NK-92 (cell line): Measurements from ENCODE around the gene RTEL1.

Experiments
- DNase-seq: peaks from one replicate; lab custom pipeline; 2025; ENCODE audit not compliant: unreplicated experiment; lab: John Stamatoyannopoulos, UW

Gene RTEL1

GRCh38 chr20:63699466-63700198 is 41.5 kb downstream of the RTEL1 start:
- no peak for DNase-seq

DNA sequence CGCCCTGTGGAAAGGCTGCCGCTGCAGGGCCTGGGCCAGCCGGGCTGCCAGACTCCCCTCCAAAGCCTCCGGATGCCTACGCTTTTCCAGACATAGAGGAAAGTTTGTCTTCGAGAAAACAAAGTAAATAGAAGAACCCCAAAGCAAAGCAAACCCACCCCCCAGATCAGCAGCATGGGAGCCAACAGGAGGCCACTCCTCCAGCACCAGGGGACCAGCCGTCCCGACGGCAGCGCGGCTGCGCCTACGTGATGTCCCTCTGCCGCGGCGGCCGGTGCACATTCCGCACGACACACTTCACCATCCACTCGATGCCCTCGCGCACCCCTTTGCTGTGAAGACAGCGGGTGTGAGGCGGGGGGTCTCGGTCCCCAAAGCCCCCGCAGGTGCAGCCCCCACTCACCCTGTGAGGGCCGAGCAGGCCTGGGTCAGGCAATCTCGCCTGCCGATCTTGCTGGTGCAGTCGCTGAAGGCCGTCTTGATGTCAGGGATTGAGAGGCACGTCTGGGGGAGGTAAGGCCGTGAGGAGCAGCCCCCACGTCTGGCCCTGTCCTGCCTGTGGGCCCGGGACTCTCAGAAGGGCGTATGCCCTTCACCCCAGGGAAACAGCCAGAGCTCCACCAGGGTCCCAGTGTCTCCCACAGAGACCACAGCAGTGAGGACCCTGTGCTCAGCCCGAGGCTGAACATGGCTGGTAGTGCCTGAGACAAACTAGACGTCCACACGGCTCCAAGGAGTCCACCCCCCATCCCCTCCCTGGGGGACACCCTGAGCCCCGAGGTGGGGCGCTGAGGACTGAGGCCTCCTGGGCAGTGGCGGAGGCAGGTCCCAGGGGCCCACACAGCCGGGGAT is 42.3 kb downstream of the RTEL1 start:
- DNase-seq: no peak

- no peak for DNase-seq
These were observed 42.9 kb downstream of the RTEL1 start for GRCh38 chr20:63701051-63701328.

- no peak for DNase-seq
These were observed 43.4 kb downstream of the RTEL1 start for GRCh38 chr20:63701329-63702035.

GRCh38 chr20:63702036-63702665 is 44.0 kb downstream of the RTEL1 start:
- DNase-seq: no peak

GRCh38 chr20:63702751-63703470 is 44.8 kb downstream of the RTEL1 start:
- no peak for DNase-seq

DNA sequence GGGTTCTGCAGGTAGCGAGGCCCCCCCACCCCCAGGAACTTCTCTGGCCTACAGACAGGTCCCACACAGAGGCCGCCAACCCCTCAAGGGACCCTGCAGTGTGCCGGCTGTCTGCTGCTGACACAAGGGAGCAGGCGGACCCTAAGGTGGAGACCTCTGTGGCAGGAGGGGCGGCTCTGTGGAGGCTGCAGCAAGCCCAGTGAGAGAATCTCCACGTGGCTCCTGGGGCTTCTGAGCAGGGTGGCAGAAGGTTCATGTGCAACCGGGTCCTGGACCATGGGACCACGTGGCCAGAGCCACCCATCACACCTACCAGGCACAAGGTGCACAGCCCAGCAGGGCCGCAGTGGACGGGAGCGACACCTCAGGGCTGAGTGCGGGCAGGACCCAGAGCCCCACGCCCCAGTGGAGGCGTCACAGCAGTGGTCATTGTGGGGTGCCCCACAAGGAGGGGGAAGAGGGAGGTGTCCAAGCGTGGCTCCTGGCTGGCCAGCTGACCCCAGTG is 45.4 kb downstream of the RTEL1 start:
- no peak for DNase-seq

DNA sequence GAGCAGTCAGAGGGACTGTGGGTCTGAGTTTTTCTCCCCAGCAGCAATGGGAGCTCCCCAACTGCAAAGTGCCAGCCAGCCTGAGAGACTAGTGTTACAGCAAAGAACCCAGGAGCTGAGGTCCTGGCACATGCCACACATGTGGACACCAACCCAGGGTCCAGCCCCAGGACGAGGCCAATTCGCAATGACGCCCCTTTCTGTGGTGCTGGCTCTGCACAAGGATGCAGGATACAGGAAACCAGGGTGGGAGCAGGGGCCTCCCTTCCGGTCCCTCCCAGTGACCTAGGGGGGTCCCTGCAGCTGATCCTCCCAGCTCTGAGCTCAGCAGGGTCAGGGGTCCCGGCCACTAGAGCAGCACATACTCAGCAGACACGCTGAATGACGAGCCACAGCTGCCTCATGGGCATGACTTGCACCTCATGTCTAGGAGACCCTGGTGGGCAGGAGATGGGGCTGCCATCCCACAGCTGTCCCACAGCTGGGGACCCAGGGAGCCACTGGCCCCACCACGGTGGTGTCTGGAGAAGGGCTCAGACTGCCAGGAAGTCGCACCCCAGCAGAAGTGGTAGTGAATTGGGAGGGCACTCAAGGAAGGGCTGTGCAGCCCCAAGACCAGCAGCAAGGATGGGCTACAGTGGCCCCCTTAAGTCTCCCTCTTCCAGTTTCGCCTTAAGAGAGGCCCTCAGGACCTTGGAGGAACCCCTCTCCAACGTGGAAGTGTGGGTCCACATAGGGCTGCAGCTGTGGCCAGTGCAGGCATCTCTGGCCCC is 46.0 kb downstream of the RTEL1 start:
- DNase-seq: no peak

GRCh38 chr20:63704749-63705117 is 46.6 kb downstream of the RTEL1 start:
- DNase-seq: no peak

DNA sequence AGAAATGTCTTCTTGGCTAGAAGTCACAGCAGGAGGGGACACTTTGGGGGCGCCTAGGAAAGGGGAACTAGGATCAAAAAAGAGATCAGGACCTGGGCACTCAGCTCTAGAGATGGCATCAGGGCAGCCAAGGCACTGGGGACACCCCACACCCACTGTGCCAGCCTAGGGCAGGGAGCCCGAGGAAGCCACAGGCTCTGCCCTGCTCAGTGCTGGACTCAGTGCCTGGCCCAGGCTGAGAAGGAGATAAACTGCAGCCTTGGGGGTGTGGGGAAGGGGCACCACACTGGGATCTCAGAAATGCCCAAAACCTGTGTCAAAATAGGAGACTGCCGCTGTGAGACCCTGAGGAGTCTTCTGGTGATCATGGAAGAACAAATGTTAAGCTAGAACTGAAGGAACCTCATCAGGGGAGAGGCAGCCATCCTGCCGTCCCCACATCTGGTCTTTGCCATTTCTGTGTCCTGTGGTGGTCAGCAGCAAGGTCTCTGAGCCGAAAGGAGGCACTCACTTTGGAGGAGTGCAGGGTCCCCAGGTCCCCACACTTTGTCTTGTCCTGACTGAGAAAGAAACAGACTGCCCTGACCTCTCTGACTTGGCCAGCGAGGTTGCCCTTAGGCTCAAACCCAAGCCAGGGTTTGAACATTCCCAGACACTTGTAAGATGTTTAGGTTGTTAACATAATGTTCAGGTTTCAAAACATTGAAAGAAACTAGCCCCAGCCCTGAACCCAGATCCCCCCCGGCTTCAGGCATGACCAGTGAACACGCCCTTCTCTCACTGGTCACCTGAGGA is 47.3 kb downstream of the RTEL1 start:
- DNase-seq: no peak

DNA sequence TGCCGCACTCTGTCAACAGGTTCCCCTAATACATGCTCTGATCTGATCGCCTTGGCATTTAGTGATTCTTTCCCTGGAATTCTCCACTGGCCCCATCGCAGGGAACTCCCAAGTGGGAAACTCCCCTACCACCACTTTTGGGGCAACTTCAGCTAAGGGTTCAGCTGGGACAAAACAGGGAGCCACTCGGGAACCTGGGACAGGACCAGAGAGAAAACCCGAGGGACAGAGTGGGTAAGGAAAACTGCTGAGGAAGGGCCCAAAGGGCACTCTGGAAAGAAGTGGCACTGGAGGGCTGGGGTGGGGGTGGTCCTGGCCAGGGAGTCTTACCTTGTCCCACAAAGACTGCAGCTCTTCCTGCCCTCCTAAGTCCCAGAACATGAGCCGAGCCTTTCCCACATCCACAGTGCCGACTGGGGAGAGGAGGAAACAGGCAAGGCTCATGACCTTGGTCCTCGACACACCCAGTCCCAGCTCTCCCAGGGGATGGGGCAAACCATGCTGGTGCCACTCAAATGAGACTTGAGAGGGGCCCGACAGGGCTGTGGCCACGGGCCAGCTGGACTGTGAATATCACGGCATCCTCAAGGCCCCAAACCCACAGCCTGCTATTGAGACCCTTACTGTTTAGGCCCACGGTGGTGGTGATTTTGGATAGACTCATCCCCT is 48.0 kb downstream of the RTEL1 start:
- DNase-seq: no peak

- no peak for DNase-seq
These were observed 48.9 kb downstream of the RTEL1 start for GRCh38 chr20:63706852-63707557.

- no peak for DNase-seq
These were observed 49.6 kb downstream of the RTEL1 start, which contains the start of the genes ARFRP1 and ZGPAT for GRCh38 chr20:63707558-63708300. Gene ARFRP1 (minus strand): TSS chr20:63707976. CDS start chr20:63707091, 885 bp downstream. Gene ZGPAT (plus strand): TSS chr20:63708039. CDS start chr20:63708581, 542 bp downstream.

- no peak for DNase-seq
These were observed 50.4 kb downstream of the RTEL1 start for GRCh38 chr20:63708301-63709148.

DNA sequence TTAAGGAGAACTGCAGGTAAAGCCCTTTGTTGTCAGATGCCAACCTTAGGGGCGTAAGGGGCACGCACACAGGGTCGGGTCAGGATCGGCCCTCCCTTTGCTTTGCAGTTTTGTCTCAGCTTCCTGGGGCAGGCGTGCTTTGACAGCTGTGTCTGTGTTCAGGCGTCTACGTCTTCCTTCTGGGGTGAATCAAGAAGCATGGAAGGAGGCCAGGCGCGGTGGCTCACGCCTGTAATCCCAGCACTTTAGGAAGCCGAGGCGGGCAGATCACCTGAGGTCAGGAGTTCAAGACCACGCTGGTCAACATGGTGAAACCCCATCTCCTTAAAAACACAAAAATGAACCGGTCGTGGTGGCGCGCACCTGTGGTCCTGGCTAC is 51.0 kb downstream of the RTEL1 start:
- DNase-seq: no peak

GRCh38 chr20:63711085-63711645 is 53.1 kb downstream of the RTEL1 start:
- no peak for DNase-seq
